Activated T-cell treated with anti-CD3 and anti-CD28 coated beads, Interleukin-2, amount 50 U/mL, for 1 hour (primary cell): ENCODE measurements around the gene RALBP1.

Source experiments
- DNase-seq: peaks from one replicate; pipeline ENCODE4 v3.0.0-alpha.2; 2020

Gene RALBP1

DNA sequence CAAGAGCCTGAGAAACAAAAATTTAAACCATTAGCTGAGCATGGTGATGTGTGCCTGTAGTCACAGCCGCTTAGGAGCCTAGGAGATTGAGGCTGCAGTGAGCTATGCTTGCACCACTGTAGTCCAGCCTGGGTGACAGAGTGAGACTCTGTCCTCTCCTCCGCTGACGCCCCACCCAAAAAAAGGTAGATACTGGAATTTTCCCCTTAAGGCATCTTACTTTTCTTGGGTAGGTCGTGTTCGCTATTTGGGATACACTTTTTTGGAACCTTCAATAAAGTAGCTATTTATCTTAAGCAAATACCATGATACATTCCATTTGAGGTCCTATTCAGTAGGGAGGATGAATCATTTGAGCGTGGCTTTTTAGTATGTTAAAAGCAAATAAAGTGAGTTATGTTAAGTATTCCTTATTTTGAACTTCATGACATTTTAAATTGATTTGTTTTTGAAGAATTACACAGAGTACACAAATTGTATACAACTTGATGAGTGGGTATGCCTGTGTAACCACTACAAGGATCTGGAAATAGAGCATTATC lies 38.7 kb downstream of the RALBP1 start:
- DNase-seq: no peak

DNA sequence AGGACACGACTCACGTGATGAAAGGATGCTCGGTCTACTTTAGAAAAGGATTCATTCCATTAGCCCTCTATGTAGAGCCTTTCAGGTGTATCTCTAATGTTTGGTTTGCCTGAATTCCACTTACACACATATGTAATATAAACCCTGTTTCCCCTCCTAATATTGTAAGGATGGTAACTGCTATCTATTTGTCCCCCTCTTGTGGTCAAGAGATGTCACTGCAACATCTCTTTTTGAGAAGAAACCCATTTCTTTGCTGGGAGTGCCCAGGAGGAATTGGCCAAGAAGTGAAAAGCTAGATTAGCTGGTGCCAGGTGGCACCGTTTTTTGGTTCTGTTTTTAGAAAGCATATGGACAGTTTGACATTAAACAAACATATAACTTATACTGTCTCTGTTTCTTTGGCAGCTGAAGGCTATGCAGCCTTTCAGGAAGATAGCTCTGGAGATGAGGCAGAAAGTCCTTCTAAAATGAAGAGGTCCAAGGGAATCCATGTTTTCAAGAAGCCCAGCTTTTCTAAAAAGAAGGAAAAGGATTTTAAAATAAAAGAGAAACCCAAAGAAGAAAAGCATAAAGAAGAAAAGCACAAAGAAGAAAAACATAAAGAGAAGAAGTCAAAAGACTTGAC lies 41.2 kb downstream of the RALBP1 start:
- peak; percentile 21 for DNase-seq

- no peak for DNase-seq
Observed at GRCh38 chr18:9517869-9518268, 42.6 kb downstream of the RALBP1 start.

GRCh38 chr18:9519399-9519798 lies 44.1 kb downstream of the RALBP1 start:
- no peak for DNase-seq

DNA sequence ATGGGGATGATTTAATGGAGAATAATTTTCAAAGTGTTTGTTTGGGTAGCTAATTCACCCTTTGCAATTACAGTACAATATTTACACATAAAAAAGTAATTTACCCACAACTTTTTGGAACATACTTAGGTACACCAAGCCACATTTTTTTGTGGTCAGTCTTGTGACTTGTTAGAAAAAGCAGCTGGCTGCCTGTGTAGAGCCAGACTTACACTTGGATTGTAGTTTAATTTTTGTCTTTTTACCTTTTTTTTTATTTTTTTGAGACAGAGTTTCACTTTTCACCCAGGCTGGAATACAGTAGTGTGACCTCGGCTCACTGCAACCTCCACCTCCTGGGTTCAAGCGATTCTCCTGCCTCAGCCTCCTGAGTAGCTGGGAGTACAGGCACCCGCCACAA lies 45.4 kb downstream of the RALBP1 start:
- DNase-seq: no peak

DNA sequence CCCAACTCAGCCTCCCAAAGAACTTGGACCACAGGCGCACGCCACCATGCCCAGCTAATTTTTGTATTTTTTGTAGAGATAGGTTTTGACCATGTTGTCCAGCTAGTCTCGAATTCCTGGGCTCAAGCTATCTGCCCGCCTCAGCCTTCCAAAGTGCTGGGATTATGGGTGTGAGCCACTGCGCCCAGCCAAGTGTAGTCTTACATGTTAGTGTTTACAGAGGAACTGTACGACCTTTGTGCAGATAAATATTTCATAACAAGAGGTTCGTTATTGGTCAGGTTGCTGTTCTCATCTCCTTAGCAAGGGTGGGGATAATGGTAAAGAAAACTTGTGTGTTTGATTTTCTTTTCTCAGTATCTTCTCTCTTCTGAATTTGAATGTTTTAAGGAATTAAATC lies 46.5 kb downstream of the RALBP1 start:
- no peak for DNase-seq

- DNase-seq: no peak
Observed at GRCh38 chr18:9522952-9523351, 47.6 kb downstream of the RALBP1 start.

DNA sequence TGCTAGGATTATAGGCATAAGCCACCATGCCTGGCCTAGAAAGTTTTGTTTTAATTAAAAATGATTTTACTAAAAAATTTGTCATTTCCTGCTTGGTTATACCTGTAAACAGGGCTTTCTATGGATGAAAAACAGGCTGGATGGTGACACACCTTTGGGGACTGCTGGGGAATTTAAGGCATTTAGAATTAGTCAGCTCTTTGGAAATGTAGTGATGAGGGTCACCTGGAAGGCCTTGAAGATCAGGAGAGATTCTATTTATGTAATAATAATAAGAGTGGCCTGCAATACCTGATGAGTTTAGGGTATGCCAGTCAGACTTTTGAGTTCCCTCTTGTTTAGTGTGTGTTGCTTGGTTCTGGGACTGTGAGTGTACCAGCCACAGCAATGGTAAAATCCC lies 51.1 kb downstream of the RALBP1 start:
- no peak for DNase-seq

- DNase-seq: no peak
Observed at GRCh38 chr18:9530226-9531009, 55.1 kb downstream of the RALBP1 start.

- no peak for DNase-seq
Observed at GRCh38 chr18:9531791-9532410, 56.6 kb downstream of the RALBP1 start.

DNA sequence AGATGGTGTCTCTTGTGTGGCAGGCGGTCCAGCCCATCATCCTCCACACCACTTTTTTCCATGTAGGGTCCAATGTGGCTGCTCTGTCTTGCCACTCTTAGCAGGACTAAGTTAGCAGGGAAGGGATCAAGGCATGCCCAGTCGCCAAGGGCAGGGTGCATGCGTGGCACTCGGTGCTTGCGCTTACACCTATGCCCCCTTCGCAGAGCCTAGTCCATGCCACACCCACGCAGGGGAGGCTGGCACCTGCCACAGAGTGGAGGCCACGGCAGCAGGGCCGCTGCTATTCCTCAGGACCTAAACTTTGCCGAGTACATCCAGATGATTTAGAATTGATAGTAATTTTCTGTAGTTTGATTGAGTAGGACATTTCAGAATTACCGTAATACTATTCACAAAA lies 59.5 kb downstream of the RALBP1 start:
- DNase-seq: no peak

GRCh38 chr18:9535430-9535991 lies 60.2 kb downstream of the RALBP1 start:
- no peak for DNase-seq

- no peak for DNase-seq
Observed at GRCh38 chr18:9536354-9537152, 61.2 kb downstream of the RALBP1 start.

DNA sequence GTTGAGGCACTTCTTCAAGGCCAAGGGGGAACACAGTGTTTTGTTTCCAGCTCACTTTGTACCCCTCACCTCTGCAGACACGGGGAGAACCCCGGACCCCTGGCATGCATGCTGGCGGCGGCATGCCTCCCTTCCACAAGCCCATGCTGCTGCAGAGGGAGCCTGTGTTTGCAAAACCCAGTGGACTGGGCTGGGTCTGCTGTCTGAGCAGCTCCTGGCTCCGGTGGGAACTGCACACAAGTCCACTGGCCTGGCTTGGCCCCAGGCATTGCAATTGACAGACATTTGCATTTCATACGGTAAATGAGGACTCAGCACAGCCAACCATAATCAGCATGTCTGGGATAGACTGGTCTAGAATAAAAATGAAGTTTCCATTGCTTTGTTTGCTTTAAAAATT lies 62.4 kb downstream of the RALBP1 start:
- no peak for DNase-seq

- DNase-seq: no peak
Observed at GRCh38 chr18:9539283-9539682, 64.0 kb downstream of the RALBP1 start.

DNA sequence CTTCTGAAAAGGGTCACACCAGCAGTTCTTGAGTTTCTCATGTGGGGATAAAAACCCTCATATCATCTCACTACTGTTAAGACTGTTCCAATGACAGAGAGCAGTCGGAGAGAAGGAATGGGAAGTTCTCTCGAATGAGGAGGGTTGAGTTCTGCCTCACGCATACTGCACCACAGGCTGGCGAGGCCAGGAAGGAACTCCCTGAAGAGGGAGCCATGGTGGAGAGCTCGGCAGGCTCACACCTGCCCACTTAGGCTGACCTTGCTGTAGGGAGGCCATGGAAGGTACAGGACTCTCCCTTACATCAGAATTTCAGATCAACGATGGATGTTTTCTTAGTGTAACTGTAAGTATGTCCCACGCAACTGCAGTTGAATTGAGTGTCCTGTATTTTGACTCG lies 64.6 kb downstream of the RALBP1 start:
- no peak for DNase-seq

- no peak for DNase-seq
Observed at GRCh38 chr18:9542924-9543323, 67.6 kb downstream of the RALBP1 start.

DNA sequence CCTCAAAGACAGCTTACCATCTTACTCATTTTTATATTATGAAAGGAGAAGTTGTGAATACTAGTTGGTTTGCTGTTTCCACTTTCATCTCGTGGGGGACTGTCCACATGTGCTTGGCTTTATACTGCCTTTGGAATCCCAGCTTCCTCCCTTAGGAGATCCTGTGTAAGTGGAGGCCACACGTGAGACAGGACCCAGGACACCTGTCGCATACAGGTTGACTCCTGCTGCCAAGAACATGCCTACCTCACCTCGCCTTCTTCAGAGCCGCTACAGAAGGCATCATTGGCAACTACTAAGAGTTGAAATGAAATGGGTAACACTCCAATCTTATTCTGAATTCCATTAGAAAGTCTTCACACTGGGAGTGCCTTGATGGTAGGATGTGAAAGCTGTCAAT lies 69.7 kb downstream of the RALBP1 start:
- no peak for DNase-seq

- DNase-seq: no peak
Observed at GRCh38 chr18:9546468-9546867, 71.2 kb downstream of the RALBP1 start.

GRCh38 chr18:9547782-9548181 lies 72.5 kb downstream of the RALBP1 start:
- DNase-seq: no peak

- DNase-seq: no peak
Observed at GRCh38 chr18:9549405-9549804, 74.1 kb downstream of the RALBP1 start.

GRCh38 chr18:9550429-9550828 lies 75.1 kb downstream of the RALBP1 start:
- no peak for DNase-seq

DNA sequence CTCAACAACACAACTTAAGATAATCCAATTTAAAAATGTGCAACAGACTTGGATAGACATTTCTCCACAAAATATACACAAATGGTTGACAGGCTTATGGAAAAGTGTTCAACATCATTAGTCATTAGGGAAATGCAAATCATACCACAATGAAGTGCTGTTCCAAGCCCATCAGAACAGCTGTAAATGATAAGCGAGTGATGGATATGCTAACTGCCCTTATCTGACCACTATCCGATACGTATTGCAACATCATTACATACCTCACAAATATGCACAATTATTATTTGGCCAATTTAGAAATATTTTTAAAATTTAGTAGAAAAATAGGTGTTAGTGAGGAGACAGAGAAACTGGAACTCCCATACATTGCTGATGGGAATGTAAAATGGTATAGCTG lies 76.9 kb downstream of the RALBP1 start:
- DNase-seq: no peak
